Skeletal muscle tissue (tissue), 4 donors: ENCODE data around the gene COQ5. TPM values are rescaled to one million over a fixed set of nuclear protein-coding genes. Genes with fewer than 3 reads are reported as not detected.
A peak's percentile ranks its signal among the peaks of the same experiment; 100 is the strongest.
"Not testable (repeated sequence)": the region's sequence is repeated elsewhere in the genome, so short reads cannot be mapped to it uniquely, and the experiment has no call there.

Experiments used
- H3K27ac ChIP-seq: one replicate; pipeline ENCODE4 v1.7.0; 2013; ENCODE audit warnings: mild to moderate bottlenecking, low read depth, low read length, inconsistent platforms
- H3K27me3 ChIP-seq, 3 donors: one replicate each; pipeline ENCODE4 v1.7.0; 2013; ENCODE audit warnings: low read length in 3 of 3; ENCODE audit not compliant: control insufficient read depth in 3 of 3, insufficient read depth in 3 of 3
- H3K36me3 ChIP-seq, 3 donors: one replicate each; pipeline ENCODE4 v1.7.0; 2013; ENCODE audit warnings: low read length in 3 of 3; ENCODE audit not compliant: control insufficient read depth in 3 of 3, insufficient read depth in 3 of 3
- H3K4me1 ChIP-seq, 3 donors: one replicate each; pipeline ENCODE4 v1.7.0; 2013; ENCODE audit warnings: low read length in 3 of 3, mild to moderate bottlenecking in 3 of 3; ENCODE audit not compliant: control insufficient read depth in 3 of 3, insufficient read depth in 3 of 3
- H3K4me3 ChIP-seq, 3 donors: one replicate each; pipeline ENCODE4 v1.7.0; 2013; ENCODE audit warnings: low read length in 3 of 3
- H3K9ac ChIP-seq, 3 donors: one replicate each; pipeline ENCODE4 v1.7.0; 2013; ENCODE audit warnings: low read length in 3 of 3, mild to moderate bottlenecking in 3 of 3, moderate library complexity in 2 of 3, low read depth in 1 of 3
- H3K9me3 ChIP-seq, 3 donors: one replicate each; pipeline ENCODE4 v1.7.0; 2013; ENCODE audit warnings: low read length in 3 of 3; ENCODE audit not compliant: control insufficient read depth in 3 of 3
- total RNA-seq: library from RNA; depleted of rRNA; stranded (reverse); fragments of >200 nt; gene quantifications from one replicate; pipeline ENCODE4 v1.2.3, GENCODE V29; 2014
- donor health status: Osteomylitis.

COQ5 gene
- total RNA-seq, 1 donor from 2014 or later, result 29.7 TPM

- Histone ChIP-seq H3K9me3 (no peaks in the 10 kb centered on the region), H3K4me3 (no peak overlapping the region), H3K9ac (no peak overlapping the region), H3K4me1 (peaks cover 25 to 27% (median 26%) of the 10 kb centered on the region in 3 donors), H3K27me3 (no peaks in the 10 kb centered on the region), H3K27ac (no peak overlapping the region), H3K36me3 (peaks cover 2 to 9% (median 5%) of the 10 kb centered on the region in 3 donors)
Observed at GRCh38 chr12:120532701-120533238, 3.8 kb upstream of the COQ5 start.

- H3K27me3 ChIP-seq, H3K9me3 ChIP-seq, H3K36me3 ChIP-seq, H3K4me1 ChIP-seq, H3K9ac ChIP-seq, H3K27ac ChIP-seq: not testable (repeated sequence)
- H3K4me3 ChIP-seq, result peak overlapping the region in 1 of 3 donors; percentile 97
Observed at GRCh38 chr12:120530418-120530761, 1.4 kb upstream of the COQ5 start.

- H3K9me3 ChIP-seq, result no peaks in the 10 kb centered on the region
- H3K27ac ChIP-seq, result peak overlapping the region; percentile 91
- H3K4me1 ChIP-seq, result peaks cover 3 to 5% (median 4%) of the 10 kb centered on the region in 3 donors
- H3K36me3 ChIP-seq, result peaks cover 0 to 6% (median 4%) of the 10 kb centered on the region in 3 donors
- H3K4me3 ChIP-seq, result peak overlapping the region; percentile 96 to 98 (median 97)
- no peaks in the 10 kb centered on the region for H3K27me3 ChIP-seq
- H3K9ac ChIP-seq, result peak overlapping the region; percentile 95 to 98 (median 96)
Observed at GRCh38 chr12:120529641-120530417, 871 bp upstream of the COQ5 start.

- Histone ChIP-seq H3K27ac (no peak overlapping the region), H3K4me3 (no peak overlapping the region), H3K27me3 (no peaks in the 10 kb centered on the region), H3K9me3 (no peaks in the 10 kb centered on the region), H3K36me3 (peaks cover 9 to 22% (median 13%) of the 10 kb centered on the region in 3 donors), H3K9ac (no peak overlapping the region), H3K4me1 (no peaks in the 10 kb centered on the region)
Observed at GRCh38 chr12:120522568-120522967, 6.4 kb downstream of the COQ5 start.

- peaks cover 19 to 32% (median 27%) of the 10 kb centered on the region in 3 donors for H3K36me3 ChIP-seq
- H3K9ac ChIP-seq, H3K27me3 ChIP-seq, H3K4me1 ChIP-seq, H3K9me3 ChIP-seq, H3K27ac ChIP-seq, H3K4me3 ChIP-seq: not testable (repeated sequence)
Observed at GRCh38 chr12:120519324-120519723, 9.6 kb downstream of the COQ5 start.

GRCh38 chr12:120515496-120515895, 13.5 kb downstream of the COQ5 start:
- H3K4me3 ChIP-seq, result no peak overlapping the region
- no peaks in the 10 kb centered on the region for H3K27me3 ChIP-seq
- H3K36me3 ChIP-seq, result peaks cover 19 to 29% (median 29%) of the 10 kb centered on the region in 3 donors
- H3K9ac ChIP-seq, result no peak overlapping the region
- H3K27ac ChIP-seq, result no peak overlapping the region
- H3K4me1 ChIP-seq, result no peaks in the 10 kb centered on the region
- H3K9me3 ChIP-seq, result no peaks in the 10 kb centered on the region

GRCh38 chr12:120514002-120514401, 15.0 kb downstream of the COQ5 start:
- H3K4me3 ChIP-seq, result no peak overlapping the region
- no peaks in the 10 kb centered on the region for H3K9me3 ChIP-seq
- no peaks in the 10 kb centered on the region for H3K27me3 ChIP-seq
- no peaks in the 10 kb centered on the region for H3K4me1 ChIP-seq
- H3K9ac ChIP-seq, result no peak overlapping the region
- no peak overlapping the region for H3K27ac ChIP-seq
- H3K36me3 ChIP-seq, result peaks cover 23 to 42% (median 34%) of the 10 kb centered on the region in 3 donors

- H3K4me3 ChIP-seq, result no peak overlapping the region
- H3K9me3 ChIP-seq, result no peaks in the 10 kb centered on the region
- no peak overlapping the region for H3K9ac ChIP-seq
- H3K27ac ChIP-seq, result no peak overlapping the region
- peaks cover 25 to 45% (median 37%) of the 10 kb centered on the region in 3 donors for H3K36me3 ChIP-seq
- no peaks in the 10 kb centered on the region for H3K4me1 ChIP-seq
- no peaks in the 10 kb centered on the region for H3K27me3 ChIP-seq
Observed at GRCh38 chr12:120508537-120508936, 20.4 kb downstream of the COQ5 start.

- Histone ChIP-seq H3K9ac (no peak overlapping the region), H3K4me3 (no peak overlapping the region), H3K27ac (no peak overlapping the region), H3K4me1 (no peaks in the 10 kb centered on the region), H3K9me3 (no peaks in the 10 kb centered on the region), H3K36me3 (peaks cover 31 to 41% (median 35%) of the 10 kb centered on the region in 3 donors), H3K27me3 (no peaks in the 10 kb centered on the region)
Observed at GRCh38 chr12:120504587-120504986, 24.4 kb downstream of the COQ5 start.

GRCh38 chr12:120500581-120500980, 28.4 kb downstream of the COQ5 start:
- no peaks in the 10 kb centered on the region for H3K27me3 ChIP-seq

More at GRCh38 chr12:120500581-120500980, 28.4 kb downstream of the COQ5 start:
- no peak overlapping the region for H3K27ac ChIP-seq
- H3K9ac ChIP-seq, result no peak overlapping the region
- no peaks in the 10 kb centered on the region for H3K9me3 ChIP-seq
- H3K36me3 ChIP-seq, result peaks cover 19 to 43% (median 37%) of the 10 kb centered on the region in 3 donors
- H3K4me3 ChIP-seq, result no peak overlapping the region
- H3K4me1 ChIP-seq, result peaks cover 12 to 22% (median 16%) of the 10 kb centered on the region in 3 donors
